Endometrial microvascular endothelial cells (primary cell): ENCODE measurements around the gene GRK5. TPM values are rescaled to one million over a fixed set of nuclear protein-coding genes. Genes with fewer than 3 reads are reported as not detected.

Experiments
- in situ Hi-C: cut with HindIII; loops from 2 replicates; pipeline ENCODE4 v1.10.0; 2017; ENCODE audit warnings: low sequenced_read_pairs, low pct_unique_long_range_greater_than_20kb; ENCODE audit errors: inconsistent ontology term
- total RNA-seq: library from RNA; depleted of rRNA; stranded (reverse); fragments of >200 nt; gene quantifications from one replicate; pipeline ENCODE4 v1.2.3, GENCODE V29; 2015; ENCODE audit errors: inconsistent ontology term

Gene GRK5
- total RNA-seq, 1 donor from 2014 or later: 24.7 TPM

- in situ Hi-C loops: no loop called here
Observed at GRCh38 chr10:119448628-119449584, 241.5 kb downstream of the GRK5 start.

GRCh38 chr10:119449760-119450461 is 242.5 kb downstream of the GRK5 start:
- in situ Hi-C loops: no loop called here

GRCh38 chr10:119450606-119451299 is 243.4 kb downstream of the GRK5 start:
- in situ Hi-C loops: no loop called here

GRCh38 chr10:119451300-119451896 is 244.0 kb downstream of the GRK5 start:
- in situ Hi-C loops: no loop called here

GRCh38 chr10:119452396-119452795 is 245.0 kb downstream of the GRK5 start:
- in situ Hi-C loops: no loop called here

- in situ Hi-C loops: no loop called here
Observed at GRCh38 chr10:119453313-119453712, 245.9 kb downstream of the GRK5 start.

- in situ Hi-C loops: no loop called here
Observed at GRCh38 chr10:119454316-119454715, 246.9 kb downstream of the GRK5 start.

- in situ Hi-C loops: no loop called here
Observed at GRCh38 chr10:119454990-119455389, 247.6 kb downstream of the GRK5 start.

- in situ Hi-C loops: no loop called here
Observed at GRCh38 chr10:119455609-119456434, 248.5 kb downstream of the GRK5 start.

GRCh38 chr10:119456435-119456810 is 249.1 kb downstream of the GRK5 start:
- in situ Hi-C loops: no loop called here

GRCh38 chr10:119457966-119458766 is 250.8 kb downstream of the GRK5 start:
- in situ Hi-C loops: no loop called here

- in situ Hi-C loops: no loop called here
Observed at GRCh38 chr10:119459681-119460340, 252.4 kb downstream of the GRK5 start.

GRCh38 chr10:119460369-119461195 is 253.2 kb downstream of the GRK5 start:
- in situ Hi-C loops: no loop called here

- in situ Hi-C loops: no loop called here
Observed at GRCh38 chr10:119461380-119461779, 254.0 kb downstream of the GRK5 start.

GRCh38 chr10:119461923-119462322 is 254.6 kb downstream of the GRK5 start:
- in situ Hi-C loops: no loop called here

GRCh38 chr10:119462773-119463172 is 255.4 kb downstream of the GRK5 start:
- in situ Hi-C loops: no loop called here
